Mononuclear cell (primary cell): ENCODE data around the gene PLAGL1. TPM values are rescaled to one million over a fixed set of nuclear protein-coding genes. Genes with fewer than 3 reads are reported as not detected.
A peak's percentile ranks its signal among the peaks of the same experiment; 100 is the strongest.
"Not testable (repeated sequence)": the region's sequence is repeated elsewhere in the genome, so short reads cannot be mapped to it uniquely, and the experiment has no call there.

Source experiments
- H3K27me3 ChIP-seq: 2 replicates; pipeline ENCODE4 v1.6.0; 2011; ENCODE audit warnings: low read length, control low read depth; ENCODE audit not compliant: insufficient read depth
- H3K4me1 ChIP-seq: 2 replicates; pipeline ENCODE4 v1.5.1; 2011; ENCODE audit warnings: mild to moderate bottlenecking, low read length, control low read depth; ENCODE audit not compliant: insufficient read depth
- H3K4me3 ChIP-seq: 2 replicates; pipeline ENCODE4 v1.5.1; 2011; ENCODE audit warnings: mild to moderate bottlenecking, low read length, moderate library complexity
- H3K9me3 ChIP-seq: 2 replicates; pipeline ENCODE4 v1.5.1; 2011; ENCODE audit warnings: low read depth, mild to moderate bottlenecking, control low read depth, low read length
- total RNA-seq: library from RNA; depleted of rRNA; stranded (reverse); fragments of >200 nt; gene quantifications from one replicate; pipeline ENCODE4 v1.2.3, GENCODE V29; 2012

PLAGL1 gene, protein sequence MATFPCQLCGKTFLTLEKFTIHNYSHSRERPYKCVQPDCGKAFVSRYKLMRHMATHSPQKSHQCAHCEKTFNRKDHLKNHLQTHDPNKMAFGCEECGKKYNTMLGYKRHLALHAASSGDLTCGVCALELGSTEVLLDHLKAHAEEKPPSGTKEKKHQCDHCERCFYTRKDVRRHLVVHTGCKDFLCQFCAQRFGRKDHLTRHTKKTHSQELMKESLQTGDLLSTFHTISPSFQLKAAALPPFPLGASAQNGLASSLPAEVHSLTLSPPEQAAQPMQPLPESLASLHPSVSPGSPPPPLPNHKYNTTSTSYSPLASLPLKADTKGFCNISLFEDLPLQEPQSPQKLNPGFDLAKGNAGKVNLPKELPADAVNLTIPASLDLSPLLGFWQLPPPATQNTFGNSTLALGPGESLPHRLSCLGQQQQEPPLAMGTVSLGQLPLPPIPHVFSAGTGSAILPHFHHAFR
- 3.3 TPM for total RNA-seq

DNA sequence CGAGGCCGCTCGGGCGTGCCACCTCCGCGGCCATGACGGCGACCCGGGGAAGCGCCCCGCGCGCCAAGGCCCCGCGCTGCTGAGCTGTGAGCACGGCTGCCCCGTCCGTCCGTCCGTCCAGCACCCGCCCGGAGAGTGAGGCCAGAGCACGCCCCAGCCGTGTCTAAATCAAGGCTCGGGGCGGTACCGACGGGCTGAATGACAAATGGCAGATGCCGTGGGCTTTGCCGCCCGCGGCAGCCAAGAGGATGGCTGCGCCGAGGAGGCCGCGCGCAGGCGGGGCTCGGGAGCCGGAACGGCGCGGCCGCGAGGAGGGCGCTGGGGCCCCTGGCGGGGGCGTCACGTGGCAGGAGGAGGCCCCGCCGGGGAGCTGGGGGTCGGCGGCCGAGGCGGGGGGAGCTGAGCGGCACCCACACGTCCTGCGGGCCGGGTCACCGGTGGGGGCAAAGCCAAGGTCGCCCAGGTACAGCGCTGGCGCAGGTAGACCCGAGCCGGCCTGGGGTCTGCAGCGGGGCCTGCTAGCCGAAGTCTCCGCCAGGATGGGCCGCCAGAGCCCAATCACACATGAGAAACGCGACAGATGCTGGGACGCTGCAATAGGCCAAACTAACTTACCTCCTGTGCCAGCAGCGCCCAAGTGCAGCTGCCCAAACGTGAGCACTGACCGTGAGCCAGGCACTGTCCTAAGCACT, at the start of gene PLAGL1:
Gene PLAGL1, minus strand, starts transcription at position 140 of the 692 bp plus-strand sequence. CDS start 60,123 bp downstream, outside the sequence.
- H3K4me1 ChIP-seq, result peaks cover 15% of the 10 kb centered on the region
- H3K27me3 ChIP-seq, result no peaks in the 10 kb centered on the region
- peak within 1 kb of the TSS; percentile 39 for H3K4me3 ChIP-seq
- no peaks in the 10 kb centered on the region for H3K9me3 ChIP-seq

DNA sequence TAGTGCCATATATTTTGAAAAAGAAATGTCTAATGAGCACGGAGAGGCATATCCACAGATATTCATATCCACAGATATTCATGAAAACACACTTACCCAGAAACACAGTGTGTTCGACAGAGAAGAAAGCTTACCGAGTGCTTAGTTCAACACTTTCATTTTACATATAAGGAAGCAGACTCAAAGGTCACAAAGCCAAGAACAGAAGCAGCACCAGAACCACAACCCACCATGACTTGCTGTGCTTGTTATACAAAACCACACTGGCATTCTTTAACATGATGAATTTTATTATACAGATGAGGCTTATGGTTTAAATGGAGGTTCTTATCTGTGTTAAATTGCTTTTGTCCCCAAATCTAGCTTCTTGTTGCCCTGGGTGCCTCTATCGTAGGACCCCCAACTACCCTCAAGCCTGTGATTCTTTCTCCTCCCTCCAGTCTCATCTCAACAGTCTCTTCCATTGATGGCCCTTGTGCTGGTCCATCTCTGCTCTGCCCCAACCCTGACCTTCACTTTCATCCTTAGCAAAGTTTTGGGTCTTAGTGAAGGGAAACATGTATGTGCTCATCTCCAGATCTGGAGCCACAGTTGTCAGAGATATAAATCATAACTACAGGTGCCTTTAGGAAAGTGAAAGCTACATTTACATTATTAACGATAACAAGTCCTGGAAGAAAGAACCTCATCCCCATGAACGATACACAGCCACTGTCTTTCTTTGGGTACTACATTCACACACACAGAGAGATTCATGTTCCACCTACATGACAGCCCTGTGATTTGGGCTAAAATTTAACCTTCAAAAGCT, 47.3 kb upstream of the PLAGL1 start:
- Histone ChIP-seq H3K4me3 (no peak overlapping the region), H3K4me1 (peaks cover 18% of the 10 kb centered on the region), H3K27me3 (no peaks in the 10 kb centered on the region), H3K9me3 (no peaks in the 10 kb centered on the region)

DNA sequence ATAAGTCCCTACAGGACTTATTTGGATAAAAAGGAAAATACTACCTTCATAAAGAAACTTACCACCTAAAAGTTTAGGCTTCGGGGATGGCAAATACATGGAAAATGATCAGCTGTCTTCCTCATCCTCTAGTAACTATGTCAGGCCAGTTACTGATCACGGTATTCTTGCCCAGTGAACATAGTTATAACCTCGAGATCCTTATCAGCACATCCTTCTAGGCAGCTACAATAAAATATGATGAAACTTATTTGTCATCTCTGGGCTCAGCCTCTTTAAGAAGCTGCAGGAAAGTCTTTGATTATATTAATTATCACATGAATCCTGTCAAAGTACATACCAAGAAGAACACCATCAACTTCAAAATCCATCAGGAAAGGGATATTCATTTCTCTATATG, 45.5 kb upstream of the PLAGL1 start:
- Histone ChIP-seq H3K4me3 (no peak overlapping the region), H3K9me3 (no peaks in the 10 kb centered on the region), H3K27me3 (no peaks in the 10 kb centered on the region), H3K4me1 (peaks cover 18% of the 10 kb centered on the region)

DNA sequence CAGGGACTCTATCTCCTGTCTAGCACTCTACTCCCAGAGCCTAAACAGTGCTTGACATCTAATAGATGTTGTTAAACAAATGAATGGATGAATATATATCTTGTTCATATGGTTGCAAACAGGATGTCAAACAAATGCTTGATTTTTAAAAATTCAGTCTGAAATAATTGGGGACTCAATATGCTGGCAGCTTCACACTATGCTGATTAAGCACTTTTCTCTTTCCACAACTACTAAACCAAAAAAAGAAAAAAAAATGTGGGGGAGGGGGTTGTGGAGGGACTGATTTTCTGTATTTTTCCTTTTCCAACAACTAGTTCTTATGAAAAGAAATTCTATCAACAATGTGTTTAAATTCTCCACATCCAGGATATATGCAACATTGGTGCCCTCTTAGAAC, 44.4 kb upstream of the PLAGL1 start:
- Histone ChIP-seq H3K27me3 (no peaks in the 10 kb centered on the region), H3K4me1 (peaks cover 18% of the 10 kb centered on the region), H3K9me3 (no peaks in the 10 kb centered on the region), H3K4me3 (no peak overlapping the region)

DNA sequence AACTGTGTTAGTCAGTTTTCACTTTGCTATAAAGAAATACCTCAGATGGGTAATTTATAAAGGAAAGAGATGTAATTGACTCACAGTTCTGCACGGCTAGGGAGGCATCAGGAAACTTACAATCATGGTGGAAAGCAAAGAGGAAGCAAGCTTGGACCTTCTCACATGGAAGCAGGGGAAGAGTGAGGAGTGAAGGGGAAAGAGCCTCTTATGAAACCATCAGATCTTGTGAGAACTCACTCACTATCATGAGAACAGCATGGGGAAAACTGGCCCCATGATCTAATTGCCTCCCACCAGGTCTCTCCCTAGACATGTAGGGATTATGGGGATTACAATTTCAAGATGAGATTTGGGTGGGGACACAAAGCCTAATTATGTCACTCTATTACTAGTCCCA, 41.3 kb upstream of the PLAGL1 start:
- Histone ChIP-seq H3K27me3 (no peaks in the 10 kb centered on the region), H3K4me3 (no peak overlapping the region), H3K4me1 (peaks cover 2% of the 10 kb centered on the region), H3K9me3 (no peaks in the 10 kb centered on the region)

DNA sequence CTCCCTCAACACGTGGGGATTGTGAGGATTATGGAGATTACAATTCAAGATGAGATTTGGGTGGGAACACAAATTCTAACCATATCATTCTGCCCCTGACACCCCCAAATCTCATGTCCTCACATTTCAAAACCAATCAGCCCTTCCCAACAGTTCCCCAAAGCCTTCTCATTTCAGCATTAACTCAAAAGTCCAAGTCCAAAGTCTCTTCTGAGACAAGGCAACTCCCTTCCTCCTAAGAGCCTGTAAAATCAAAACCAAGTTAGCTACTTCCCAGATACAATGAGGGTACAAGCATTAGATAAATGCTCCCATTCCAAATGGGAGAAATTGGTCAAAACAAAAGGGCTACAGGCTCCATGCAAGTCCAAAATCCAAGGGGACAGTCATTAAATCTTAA, 39.6 kb upstream of the PLAGL1 start:
- H3K9me3 ChIP-seq, result no peaks in the 10 kb centered on the region
- H3K4me1 ChIP-seq, result no peaks in the 10 kb centered on the region
- no peak overlapping the region for H3K4me3 ChIP-seq
- no peaks in the 10 kb centered on the region for H3K27me3 ChIP-seq

DNA sequence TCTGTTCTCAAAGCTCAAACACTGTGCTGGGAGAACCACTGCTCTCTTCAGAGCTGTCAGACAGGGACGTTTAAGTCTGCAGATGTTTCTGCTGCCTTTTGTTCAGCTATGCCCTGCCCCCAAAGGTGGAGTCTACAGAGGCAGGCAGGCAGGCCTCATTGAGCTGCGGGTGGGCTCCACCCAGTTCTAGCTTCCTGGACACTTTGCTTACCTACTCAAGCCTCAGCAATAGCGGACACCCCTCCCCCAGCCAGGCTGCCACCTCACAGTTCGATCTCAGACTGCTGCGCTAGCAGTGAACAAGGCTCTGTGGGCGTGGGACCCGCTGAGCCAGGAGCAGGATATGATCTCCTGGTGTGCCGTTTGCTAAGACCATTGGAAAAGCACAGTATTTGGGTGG, 38.6 kb upstream of the PLAGL1 start:
- not testable (repeated sequence) for H3K4me3 ChIP-seq, H3K4me1 ChIP-seq, H3K9me3 ChIP-seq, H3K27me3 ChIP-seq

DNA sequence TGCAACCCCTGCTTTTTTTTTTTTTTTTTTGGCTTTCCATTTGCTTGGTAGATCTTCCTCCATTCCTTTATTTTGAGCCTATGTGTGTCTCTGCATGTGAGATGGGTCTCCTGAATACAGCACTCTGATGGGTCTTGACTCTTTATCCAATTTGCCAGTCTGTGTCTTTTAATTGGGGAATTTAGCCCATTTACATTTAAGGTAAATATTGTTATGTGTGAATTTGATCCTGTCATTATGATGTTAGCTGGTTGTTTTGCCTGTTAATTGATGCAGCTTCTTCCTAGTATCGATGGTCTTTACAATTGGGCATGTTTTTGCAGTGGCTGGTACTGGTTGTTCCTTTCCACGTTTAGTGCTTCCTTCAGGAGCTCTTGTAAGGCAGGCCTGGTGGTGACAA, 36.9 kb upstream of the PLAGL1 start:
- not testable (repeated sequence) for H3K4me3 ChIP-seq

DNA sequence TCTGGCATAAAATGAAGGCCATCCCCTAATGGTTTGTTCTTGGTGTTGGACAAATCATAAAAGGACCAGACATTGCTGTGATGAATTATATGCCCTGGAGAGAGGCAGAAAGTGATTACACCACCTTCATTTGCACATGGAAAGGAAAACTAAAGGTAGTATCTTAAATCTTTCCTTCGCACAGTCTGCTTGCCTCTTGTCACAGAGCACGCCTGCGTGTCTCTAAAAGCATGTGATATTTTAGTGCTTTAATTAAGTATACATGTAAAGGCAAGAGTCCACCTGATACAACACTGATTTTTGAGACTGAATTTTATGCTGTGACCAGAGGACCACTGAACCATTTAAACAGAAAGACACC, 28.8 kb upstream of the PLAGL1 start:
- Histone ChIP-seq H3K4me3 (peak overlapping the region; percentile 39), H3K9me3 (no peaks in the 10 kb centered on the region), H3K4me1 (peaks cover 35% of the 10 kb centered on the region), H3K27me3 (no peaks in the 10 kb centered on the region)

More for the DNA sequence above, 36.9 kb upstream of the PLAGL1 start:
- H3K4me1 ChIP-seq, H3K27me3 ChIP-seq, H3K9me3 ChIP-seq: not testable (repeated sequence)

DNA sequence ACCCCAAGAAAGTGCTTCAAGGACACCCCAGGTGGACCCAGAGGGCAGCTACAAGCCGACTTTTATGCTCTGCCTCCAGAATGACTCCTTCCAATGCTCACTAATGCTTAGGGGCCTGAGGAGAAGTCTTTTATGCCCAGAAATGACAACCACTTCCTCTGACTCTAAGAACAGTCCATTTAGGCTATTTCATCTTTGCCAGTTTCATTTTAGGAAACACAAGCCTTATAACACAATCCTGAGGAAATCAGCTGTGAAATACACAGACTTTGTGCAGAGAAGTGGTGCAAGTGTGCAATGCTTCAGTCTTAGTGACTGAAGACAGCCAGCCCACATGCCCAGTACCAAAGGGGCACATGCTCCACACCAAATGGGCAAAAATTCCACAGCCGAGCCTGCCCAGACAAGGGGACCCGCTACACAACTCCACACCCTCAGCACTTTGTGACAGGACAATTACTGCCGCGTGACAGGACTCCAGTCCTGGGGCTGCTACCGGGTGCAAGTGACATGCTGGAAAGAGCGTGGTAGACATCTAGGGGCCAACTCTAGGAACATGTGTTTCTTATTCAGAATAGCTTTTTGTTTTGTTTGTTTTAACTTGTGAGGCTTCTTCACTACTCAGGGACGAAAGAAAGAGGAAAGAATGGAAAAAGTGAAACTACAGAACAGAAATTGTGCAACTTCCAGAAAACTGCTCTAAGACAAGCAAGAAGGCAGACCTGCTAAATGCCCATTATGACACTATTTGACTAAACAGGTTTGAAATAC, 28.2 kb upstream of the PLAGL1 start:
- peak overlapping the region; percentile 39 for H3K4me3 ChIP-seq
- H3K4me1 ChIP-seq, result peaks cover 35% of the 10 kb centered on the region
- no peaks in the 10 kb centered on the region for H3K27me3 ChIP-seq
- H3K9me3 ChIP-seq, result no peaks in the 10 kb centered on the region

DNA sequence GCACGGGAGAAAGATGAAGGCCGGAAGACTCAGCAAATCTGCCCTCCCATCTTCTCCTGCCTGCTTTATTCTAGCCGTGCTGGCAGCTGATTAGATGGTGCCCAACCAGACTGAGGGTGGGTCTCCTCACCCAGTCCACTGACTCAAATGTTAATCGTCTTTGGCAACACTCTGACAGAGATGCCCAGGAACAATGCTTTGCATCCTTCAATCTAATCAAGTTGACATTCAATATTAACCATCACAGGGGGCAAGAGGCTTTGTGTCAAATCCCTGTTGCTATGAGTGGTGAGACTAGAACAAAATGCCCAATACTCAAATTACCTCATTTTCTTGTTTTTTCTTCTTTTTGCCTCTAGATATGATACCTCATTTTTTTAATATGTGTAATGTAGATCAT, 27.4 kb upstream of the PLAGL1 start:
- Histone ChIP-seq H3K27me3 (no peaks in the 10 kb centered on the region), H3K4me1 (peaks cover 35% of the 10 kb centered on the region), H3K4me3 (no peak overlapping the region)

DNA sequence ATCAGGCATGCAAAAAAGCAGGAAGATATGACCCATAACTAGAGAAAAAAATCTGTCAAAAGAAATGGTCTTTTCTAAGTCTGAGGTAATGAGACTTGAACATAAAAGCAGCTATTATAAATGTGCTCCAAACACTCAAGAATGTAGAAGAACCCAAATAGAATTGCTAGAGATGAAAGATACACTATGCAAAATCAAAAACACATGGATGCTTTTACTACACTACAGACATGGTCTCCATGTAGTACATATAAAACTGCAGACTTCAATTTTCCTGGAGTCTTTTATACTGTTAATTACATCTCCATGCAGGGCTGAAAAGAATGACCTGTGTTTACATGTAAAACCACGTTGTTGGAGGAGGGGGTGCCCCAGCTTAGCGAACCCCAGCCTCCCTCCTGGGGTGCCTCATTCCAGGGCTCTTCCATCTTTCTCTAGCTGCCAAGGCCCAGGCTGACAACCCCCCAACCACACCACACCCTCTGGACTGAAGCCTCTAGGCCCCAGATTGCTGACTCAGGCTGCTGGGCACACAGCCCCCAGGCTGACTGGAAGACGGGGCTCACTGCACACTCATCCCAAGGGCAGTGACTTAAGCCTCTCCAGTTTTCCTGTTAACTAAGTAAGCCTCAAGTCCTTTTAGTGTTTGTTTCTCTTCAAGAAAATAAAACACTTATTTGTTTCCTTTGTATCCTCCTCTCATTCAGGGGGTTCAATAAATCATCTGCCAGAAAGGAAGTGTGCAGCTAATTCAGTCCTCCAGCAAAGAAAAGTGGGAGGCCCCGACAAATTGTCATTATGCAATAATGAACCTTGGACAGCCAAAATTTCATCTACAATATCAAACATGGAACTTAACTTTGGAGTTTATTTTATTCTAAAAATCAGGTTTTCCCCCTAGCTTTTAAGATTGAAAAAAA, 26.0 kb upstream of the PLAGL1 start:
- H3K27me3 ChIP-seq, result no peaks in the 10 kb centered on the region
- no peaks in the 10 kb centered on the region for H3K9me3 ChIP-seq
- H3K4me3 ChIP-seq, result no peak overlapping the region
- peaks cover 35% of the 10 kb centered on the region for H3K4me1 ChIP-seq

More for the DNA sequence above, 27.4 kb upstream of the PLAGL1 start:
- no peaks in the 10 kb centered on the region for H3K9me3 ChIP-seq

DNA sequence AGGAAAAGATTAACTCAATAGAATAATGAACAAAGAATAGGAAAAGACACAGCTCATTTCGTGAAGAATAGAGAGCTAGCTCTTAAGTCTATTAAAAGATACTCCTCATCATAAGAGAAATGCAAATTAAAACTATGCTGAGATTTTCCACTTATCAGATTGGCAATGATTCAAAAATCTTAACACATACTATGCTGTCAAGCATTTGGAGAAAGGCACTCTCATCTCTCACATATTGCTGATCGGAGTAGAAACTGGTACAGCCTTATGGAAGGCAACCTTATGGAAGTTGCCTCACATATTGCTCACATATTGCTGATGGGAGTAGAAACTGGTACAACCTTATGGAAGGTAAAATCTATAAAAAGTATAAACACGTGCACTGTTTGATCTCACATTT, 21.4 kb upstream of the PLAGL1 start:
- H3K27me3 ChIP-seq, result no peaks in the 10 kb centered on the region
- peaks cover 5% of the 10 kb centered on the region for H3K4me1 ChIP-seq
- H3K4me3 ChIP-seq, result no peak overlapping the region
- no peaks in the 10 kb centered on the region for H3K9me3 ChIP-seq
